HG03135 (cell line): Measurements from ENCODE around the gene RPS17.

Source experiments
- ATAC-seq: cut with Tn5 transposase; IDR thresholded peaks from one replicate; pipeline ENCODE4 v1.9.1; 2021; ENCODE audit warnings: mild to moderate bottlenecking, moderate library complexity; ENCODE audit not compliant: unreplicated experiment

RPS17 gene

DNA sequence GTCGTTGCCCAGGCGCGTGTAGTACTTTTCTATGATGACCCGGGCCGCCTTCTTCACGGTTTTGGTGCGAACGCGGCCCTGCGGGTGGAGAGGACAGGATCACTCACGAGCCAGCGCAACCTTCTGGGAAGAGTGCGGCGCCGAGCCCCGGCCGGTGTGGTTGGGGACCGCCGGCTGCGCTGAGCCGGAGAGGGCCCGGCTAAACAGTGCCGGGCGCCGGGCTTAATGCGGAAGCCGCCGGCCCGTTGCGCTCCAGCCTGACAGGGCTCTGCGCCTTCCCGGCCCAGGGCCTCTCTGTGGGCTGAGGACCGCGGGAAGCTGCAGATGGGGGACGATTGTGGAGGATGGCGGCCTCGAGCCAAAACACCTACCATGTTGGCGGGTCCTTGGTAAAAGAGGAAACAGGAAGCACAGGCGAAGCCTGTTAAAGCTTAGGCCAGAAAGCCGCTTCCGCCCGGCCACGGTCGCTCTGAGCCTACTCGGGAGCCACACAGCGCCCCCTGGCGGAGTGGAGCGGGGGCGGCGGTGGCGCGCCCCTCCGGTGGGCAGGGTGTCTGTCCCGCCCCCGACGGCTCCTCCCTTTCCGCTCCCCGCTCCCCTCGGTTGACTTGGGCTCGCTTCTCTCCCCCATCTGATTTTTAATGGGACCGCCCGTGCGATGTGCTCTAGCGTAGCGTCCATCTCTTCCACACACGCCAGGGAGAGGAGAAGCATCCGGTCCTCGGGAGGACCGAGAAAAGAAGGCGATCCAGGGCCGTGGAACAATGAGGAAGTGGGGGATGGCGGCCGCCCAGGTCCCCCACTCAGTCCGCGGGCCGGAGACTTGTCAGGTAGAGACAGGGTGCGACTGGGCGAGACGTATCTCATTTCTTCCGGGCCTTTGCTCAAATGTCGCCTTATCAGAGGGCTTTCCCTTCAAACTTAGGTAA, at the start of gene RPS17:
Gene RPS17 (minus strand): TSS at position 403 of the 929 bp plus-strand sequence. CDS start 29 bp downstream, at position 374.
- ATAC-seq: peak; percentile 95

DNA sequence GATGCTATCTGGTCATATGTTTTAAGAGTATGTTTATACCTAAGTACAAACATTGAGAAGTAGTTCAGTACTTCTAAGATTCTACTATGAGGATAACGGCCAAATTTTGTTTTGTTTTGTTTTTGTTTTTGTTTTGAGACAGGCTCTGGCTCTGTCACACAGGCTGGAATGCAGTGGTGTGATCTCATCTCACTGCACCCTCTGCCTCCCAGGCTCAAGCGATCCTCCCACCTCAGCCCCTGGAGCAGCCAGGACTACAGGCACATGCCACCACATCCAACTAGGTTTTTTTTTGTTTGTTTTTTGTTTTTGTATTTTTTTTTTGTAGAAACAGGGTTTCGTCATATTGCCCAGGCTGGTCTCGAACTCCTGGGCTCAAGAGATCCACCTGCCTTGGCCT, 47.5 kb upstream of the RPS17 start:
- no peak for ATAC-seq

DNA sequence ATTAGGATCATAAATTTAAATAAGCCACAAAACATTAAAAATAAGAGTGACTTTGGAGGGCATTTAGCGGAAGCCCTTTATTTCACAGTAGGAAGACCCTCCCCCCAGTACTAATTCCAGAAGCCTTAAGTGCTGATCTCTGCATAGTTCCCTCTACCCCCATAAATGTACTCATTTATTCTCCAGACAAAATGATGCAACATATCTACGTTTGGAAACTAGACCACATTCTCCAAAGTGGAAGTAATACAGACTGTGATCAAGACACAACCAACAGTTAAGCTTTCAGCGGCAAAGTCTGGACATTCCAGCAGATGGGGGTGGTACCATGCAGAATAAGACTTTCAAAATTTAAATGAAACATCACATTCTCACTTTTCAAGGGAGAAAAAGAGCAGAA, 44.8 kb upstream of the RPS17 start:
- ATAC-seq: no peak

DNA sequence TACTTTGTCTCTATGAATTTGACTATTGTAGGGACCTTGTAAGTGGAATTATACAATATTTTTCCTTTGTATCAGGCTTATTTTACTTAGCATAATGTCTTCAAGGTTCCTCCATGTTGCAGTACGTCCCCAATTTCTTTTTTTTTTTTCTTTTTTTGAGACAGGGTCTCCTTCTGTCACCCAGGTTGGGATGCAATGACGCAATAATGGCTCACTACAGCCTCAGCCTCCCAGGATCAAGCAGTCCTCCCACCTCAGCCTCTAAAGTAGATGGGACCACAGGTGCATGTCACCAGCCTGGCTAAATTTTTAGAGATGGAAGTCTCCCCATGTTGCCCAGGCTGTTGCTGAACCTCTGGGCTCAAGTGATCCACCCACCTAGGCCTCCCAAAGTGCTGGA, 40.5 kb upstream of the RPS17 start:
- ATAC-seq: no peak

DNA sequence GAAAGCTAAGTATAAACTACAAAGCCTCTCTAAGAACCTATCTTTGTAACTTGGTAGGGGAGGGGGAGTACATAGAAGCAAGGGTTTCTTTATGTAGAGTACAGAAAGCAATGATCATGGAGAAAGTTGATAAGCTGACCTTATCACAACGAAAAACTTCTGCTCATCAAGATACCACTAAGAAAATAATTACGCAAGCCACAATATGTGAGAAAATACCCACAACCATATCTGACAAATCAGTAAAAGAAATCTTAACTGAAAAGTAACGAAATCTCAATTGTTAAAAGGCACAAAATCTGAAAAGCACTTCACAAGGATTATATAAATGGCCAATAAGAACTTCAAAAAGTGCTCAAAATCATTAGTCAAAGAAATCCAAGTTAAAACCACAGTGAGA, 35.1 kb upstream of the RPS17 start:
- no peak for ATAC-seq

DNA sequence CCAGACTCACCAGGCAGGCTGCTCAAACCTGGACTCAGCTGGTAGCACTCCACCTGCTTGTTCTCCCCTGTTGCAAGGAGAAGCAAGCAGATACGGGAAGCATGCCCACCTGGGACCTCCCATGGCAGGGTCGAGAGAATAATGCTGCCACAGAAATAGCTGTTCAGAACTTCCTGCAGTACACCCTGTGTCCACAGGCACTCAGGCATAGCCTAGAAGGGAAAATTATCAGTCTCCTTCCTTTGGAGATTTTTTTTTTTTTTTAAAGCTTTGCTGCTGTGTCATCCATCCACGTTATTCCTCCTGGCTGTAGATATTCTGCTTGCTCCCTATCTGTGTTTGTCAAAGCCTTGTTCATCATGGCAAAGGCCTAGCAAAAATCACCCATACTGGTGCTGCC, 32.7 kb upstream of the RPS17 start:
- ATAC-seq: no peak

DNA sequence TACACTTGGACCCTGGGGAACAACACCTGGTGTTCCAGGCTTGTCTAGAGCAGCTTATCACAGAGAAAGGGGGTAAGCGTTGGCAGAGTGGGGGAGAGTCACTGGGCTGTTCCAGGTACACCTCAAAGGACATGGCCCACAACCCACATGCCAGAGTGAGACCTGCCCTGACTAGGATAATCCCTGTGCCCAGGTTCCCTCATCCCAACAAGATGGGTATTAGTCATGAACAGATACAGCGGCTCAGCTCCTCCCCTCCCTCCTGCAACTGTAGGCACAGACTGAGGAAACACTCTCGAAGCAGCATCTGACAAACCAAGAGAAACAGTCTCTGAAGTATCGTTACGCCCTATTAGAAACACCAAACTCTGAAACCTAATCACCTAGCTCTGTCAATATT, 32.1 kb upstream of the RPS17 start:
- no peak for ATAC-seq

DNA sequence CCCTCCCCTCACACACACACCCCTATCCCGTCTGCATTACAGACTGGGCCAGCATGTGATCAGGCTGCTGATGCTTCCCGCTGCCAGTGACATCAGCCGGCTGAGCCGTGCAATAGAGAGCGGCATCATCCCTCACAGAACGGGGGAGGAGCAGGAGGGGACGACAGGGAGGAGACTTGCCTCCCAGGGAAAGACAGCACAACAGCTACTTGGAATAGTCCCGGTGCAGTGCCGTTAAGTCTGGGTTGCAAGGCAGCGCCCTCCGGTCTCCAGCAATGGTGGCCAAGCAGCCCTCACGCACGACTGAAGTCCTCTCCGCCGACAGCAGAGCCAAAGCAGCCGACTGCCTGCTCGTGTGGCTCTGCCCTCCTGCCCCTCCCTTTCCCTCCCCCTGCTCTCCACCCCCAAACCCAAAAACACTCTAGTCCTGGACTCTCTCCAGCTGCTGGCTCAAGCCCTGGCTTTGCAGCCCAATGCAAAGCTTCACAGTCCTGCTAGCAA, 31.5 kb upstream of the RPS17 start:
- no peak for ATAC-seq

DNA sequence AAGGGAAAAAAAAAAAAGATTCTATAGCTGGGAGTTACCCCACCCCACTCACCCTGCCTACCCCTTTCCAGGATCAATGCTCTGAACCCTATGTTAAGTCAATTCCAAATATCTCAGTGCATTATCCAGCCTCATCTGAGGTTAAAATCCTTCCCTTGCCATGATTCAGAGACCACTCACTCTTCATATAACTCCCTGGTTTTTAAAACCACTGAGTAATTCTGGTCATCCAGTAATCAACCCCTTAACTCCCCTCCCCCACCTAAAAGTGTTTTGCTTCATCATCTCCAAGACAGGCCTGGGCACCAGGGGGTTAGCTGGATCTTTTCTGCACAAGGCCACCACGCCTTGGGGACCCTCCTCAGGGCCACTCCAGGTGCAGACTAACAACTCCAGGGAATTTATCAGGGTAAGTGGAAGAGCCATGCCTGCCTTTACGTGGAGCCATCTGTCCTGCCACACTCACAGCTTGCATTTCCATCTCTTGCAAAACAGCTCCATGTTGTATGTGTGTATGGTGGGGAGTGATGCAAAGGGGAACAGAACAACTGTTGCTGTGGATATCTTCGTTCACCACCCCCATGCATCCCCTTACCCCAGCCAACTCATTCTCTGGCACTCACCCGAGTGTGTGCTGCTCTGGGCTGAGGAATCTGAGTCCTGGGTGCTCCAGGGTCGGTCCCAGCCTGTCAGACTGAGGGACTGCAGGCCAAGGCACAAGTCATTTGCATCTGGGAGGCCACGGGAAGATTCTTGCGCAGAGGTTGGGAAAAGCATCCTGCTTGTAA, 30.7 kb upstream of the RPS17 start:
- ATAC-seq: no peak

DNA sequence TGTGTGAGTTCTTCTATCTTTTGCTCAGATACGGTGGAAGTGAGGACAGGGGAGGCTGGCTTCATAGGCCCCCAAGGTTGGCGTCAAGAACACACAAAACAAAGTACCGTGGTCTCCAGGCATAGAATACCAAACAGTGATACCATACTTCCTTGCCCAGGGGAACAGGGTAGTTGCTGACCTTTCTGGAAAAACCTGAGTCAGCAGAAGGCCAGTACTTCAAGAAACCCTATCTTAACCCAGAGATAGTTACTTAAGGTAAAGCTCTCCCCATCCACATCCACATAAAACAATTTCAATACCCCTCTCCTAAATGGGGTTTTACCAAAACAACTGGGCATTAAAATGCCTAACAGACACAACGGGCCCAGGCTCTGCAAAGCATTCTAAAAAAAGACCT, 29.6 kb upstream of the RPS17 start:
- no peak for ATAC-seq

DNA sequence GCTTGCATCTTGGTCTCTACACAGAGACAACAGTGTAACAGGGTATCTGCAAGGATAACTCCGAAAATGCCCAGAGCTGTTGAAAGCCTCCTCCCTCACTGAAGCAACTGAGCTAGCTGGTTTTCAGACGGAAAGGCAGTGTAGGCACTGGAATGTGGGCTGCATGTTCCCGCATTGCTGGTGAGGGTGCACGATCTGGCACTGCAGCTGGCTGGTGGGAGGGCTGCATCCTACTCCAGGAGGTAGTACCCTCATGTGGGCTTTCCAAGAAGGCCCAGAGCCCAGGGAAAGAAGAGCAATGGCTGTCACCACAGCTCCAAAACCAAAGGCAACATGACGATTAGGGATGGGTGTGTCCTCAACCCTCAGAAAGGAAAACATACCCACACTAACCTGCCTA, 28.7 kb upstream of the RPS17 start:
- ATAC-seq: no peak

DNA sequence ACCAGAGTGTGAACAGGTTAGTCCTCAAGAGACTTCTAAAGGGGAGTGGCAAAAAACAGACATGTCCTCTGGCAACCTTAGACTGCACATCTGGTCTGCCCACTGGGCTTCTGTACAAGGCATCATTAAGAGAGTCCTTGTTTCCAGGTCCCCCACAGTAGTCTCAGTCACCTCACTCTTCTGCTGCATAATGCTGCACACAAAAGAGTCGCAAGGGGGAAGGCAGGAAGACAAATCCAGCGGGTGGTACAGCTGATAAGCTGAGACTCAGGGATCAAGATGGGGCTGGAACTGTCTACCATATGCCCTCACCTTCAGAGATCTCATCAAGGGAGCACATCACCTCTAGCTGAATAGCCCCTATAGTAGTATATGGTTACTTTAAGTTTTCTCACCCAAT, 27.4 kb upstream of the RPS17 start:
- ATAC-seq: no peak

DNA sequence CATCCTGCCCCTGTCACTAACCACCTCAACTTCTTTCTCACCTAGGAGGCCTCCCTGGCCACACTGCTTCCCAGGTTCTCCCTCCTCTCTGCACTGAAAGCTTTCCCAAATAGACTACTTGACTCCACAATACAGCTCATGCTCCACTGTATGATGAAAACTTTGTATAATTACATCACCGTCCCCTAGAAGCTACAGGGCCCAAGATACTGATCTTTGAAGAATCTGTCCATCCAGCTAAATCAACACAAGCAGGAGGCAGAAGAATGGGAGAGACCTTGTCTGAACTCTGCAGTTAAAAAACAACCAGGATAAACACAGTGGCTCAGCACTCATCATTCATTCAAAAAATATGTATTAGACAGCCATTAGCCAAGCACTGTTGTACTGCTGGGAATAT, 26.4 kb upstream of the RPS17 start:
- no peak for ATAC-seq

DNA sequence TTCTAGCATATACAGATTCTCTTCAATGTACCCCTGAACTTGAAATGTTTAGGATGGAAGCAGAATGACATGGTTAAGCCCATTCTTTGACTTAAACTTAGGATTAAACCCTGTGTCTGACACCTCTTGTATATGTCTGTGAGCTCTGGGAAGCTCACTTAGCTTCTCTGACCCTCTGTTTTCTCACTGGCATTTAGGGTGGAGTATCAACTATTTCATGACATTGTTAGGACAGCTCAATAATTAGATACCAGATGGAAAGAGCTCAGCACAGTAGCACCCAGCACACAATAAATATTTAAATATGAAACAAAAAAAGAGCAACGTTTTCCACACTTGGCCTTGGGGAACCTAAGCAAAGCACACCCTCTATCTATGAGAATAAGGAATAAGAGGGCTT, 18.2 kb upstream of the RPS17 start:
- ATAC-seq: no peak

DNA sequence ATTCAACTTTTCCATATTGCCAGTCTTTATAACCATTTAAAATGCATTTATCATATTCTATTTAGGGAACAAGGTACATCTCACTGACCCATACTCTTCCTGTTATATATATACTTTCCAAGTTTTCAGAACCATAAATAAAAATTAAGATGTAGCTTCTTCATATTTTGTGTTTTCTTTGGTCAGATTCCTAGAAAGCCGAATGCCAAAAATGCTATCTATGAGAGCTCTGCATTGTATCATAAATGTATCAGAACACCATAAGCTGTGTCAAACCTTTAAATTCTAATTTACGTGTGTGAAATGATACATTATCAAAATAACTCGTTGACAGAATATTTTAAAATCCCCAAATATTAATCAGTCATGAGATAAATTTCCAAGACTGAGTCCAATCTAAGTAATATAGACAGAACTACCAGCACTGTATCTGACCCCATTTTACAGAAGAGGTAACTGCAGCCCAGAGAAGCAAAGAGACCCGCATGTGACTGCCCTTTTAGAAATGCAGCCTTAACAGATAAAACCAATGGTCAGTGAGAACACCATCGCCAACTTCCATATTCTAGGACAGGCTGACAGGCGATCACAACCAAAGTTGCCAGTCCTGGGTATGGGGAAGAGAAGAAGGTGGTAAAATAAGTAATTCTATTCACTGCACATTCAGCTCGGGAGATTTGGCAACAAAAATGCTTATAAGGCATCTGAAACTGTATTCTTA, 16.2 kb upstream of the RPS17 start:
- ATAC-seq: no peak

DNA sequence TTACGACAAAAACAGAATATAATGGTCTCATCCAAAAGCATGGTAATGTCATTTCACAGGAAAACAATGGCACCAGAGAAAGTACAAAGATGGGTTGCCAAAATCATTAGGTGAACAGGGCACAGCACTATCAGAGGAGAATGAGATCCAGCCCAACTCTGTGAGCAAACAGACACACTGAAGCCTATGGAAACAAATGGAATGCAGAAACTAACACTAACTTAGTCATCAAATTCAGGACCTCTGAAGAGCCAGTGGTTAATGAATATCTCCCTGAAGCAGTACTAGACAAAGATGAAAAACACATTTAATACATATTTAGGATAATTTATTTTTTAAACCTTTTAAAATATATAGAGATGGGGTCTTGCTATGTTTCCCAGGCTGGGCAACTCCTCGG, 14.6 kb upstream of the RPS17 start:
- ATAC-seq: no peak

DNA sequence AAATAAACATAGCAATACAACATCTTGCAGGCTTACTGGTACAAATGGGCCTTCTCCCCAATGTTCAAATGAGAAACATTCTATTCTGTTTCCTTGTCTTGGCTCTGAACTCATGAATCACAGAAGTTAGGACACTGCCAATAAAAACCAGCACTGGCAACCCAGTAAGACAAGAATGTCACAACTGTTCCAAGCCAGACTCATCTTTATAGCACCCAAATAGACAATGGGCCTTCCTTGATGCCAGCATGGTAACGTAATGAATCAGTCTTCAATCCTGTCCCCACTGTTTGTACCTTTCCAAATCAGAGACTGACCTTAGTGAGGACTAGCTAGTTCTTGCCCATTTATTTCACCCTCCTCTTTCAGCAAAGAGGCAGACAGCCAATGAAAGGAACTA, 14.1 kb upstream of the RPS17 start:
- ATAC-seq: no peak

DNA sequence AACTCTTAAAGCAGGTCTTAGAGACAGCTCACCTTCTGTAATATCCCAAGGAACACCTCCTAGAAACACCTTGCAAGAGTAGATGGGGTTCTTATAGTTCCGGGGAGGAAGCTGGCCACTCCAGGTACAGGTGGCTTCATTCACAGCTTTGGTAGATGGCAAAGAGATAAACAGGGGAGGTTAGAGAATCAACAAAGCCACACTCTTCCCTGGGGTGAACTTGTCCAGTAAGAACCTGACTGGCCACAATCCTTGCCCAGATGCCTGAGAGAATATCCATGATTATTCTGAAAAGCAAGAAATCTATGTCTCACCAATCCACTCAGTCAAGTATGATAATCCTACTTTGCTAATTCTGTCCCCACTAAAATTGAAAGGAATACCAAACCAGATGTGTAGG, 13.6 kb upstream of the RPS17 start:
- no peak for ATAC-seq

DNA sequence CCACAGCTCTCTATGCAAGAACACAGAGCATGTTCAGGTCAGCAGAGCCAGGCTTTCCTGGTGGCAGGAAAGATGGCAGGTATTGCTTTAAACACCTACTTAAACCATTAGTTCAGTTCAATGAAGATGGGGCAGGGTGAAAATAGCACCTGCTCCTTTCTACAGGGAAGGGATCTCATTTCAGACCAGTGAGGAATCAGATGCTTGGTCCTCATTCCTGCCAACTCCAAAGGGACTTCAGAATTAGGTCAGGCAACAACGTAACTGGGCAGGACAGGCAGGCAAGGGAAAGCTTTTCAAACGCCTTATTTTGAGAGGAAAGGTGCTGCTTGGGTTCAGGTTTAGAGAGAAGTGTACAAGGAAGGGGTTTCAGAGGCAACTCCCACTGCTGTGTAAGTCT, 12.6 kb upstream of the RPS17 start:
- ATAC-seq: no peak

DNA sequence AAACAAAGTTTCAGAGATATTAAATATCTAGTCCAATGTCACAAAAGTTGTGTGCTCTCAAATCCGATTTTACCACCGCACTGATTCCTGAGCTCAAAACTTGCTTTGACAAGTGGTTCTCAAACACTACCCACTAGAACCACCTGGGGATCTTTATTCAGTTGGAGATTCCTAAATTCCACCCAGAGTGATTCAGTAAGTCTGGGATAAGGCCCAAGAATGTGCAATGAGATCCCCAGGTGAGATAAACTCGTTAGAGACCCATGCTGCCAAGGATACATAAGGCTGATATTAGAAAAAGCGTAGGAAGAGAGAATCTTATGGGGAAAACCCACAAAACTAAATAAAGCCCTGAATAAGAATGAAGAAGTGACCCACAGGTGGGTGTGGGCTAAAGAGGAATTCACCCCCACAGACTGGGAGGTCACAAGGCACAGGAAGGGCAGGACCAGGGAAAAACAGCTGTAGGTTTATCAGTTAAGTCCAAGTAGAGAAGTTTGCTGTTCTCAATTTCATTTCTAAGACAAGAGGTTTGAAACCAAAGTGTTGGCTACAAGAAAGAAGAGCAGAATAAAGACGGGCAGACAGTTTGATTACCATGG, 11.5 kb upstream of the RPS17 start:
- no peak for ATAC-seq

DNA sequence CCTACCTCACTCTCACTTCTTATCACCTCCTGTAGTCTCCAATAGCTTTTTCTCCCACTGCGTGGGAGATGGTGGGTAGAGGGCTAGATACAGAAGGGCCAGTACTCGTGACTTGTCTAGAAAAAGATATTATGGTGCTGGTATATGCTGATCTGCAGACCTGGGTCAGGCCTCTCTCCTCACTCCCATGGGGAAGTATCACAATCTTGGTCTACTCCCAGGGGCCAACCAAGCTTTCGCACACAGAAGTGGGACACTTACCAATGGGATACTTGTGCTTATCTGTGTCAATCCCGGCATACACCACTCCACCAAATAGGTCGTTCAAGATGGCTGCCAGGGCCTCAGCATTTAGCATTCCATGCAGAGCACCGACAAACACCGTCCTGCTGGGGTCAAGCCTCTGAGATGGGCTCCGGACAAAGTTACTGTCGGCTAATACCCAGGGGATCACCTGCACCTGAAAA, 9.0 kb upstream of the RPS17 start:
- ATAC-seq: no peak
